GM12878 (cell line): ENCODE results near the gene RRM2. TPM values are rescaled to one million over a fixed set of nuclear protein-coding genes. Genes with fewer than 3 reads are reported as not detected.

Experiments used
- BACH1 ChIP-seq: fragments of 450-650 bp; IDR thresholded peaks from 2 replicates; pipeline ENCODE4 v1.6.1; 2017; ENCODE audit warnings: mild to moderate bottlenecking, borderline replicate concordance
- DPF2 ChIP-seq: fragments of 450-650 bp; IDR thresholded peaks from 2 replicates; pipeline ENCODE4 v1.6.1; 2017; ENCODE audit warnings: mild to moderate bottlenecking
- E4F1 ChIP-seq: fragments of 450-650 bp; IDR thresholded peaks from 2 replicates; pipeline ENCODE4 v1.6.1; 2018; ENCODE audit warnings: borderline replicate concordance, mild to moderate bottlenecking; ENCODE audit not compliant: partially characterized antibody
- ELK1 ChIP-seq: IDR thresholded peaks from 2 replicates; pipeline ENCODE4 v1.6.1; 2012; ENCODE audit warnings: low read depth, low read length, improper control_type of control experiment
- IRF5 ChIP-seq: fragments of 450-650 bp; IDR thresholded peaks from 2 replicates; pipeline ENCODE4 v1.6.1; 2017; ENCODE audit warnings: borderline replicate concordance
- NFXL1 ChIP-seq: fragments of 450-650 bp; IDR thresholded peaks from 2 replicates; pipeline ENCODE4 v1.6.1; 2017; ENCODE audit warnings: antibody characterized with exemption, mild to moderate bottlenecking, borderline replicate concordance
- NFYA ChIP-seq: IDR thresholded peaks from 2 replicates; pipeline ENCODE4 v1.6.1; 2011; ENCODE audit warnings: low read depth, mild to moderate bottlenecking, low read length, improper control_type of control experiment, borderline replicate concordance
- PKNOX1 ChIP-seq: fragments of 450-650 bp; IDR thresholded peaks from 2 replicates; pipeline ENCODE4 v1.6.1; 2016; ENCODE audit warnings: mild to moderate bottlenecking
- RCOR1 ChIP-seq: conservative IDR thresholded peaks from 2 replicates; pipeline ENCODE4 v1.6.1; 2012; ENCODE audit warnings: low read depth, low read length, improper control_type of control experiment
- REST ChIP-seq: IDR thresholded peaks from 2 replicates; pipeline ENCODE4 v1.6.1; 2012; ENCODE audit warnings: mild to moderate bottlenecking, low read depth, low read length
- SUPT20H ChIP-seq: IDR thresholded peaks from 2 replicates; pipeline ENCODE4 v1.6.1; 2011; ENCODE audit warnings: low read depth, mild to moderate bottlenecking, low read length, moderate library complexity, borderline replicate concordance; ENCODE audit not compliant: control insufficient read depth
- ZBTB4 ChIP-seq: fragments of 450-650 bp; formaldehyde crosslinking; IDR thresholded peaks from 2 replicates; pipeline ENCODE4 v1.4.0; 2022; ENCODE audit warnings: mild to moderate bottlenecking, moderate library complexity
- ZNF207 ChIP-seq: fragments of 450-650 bp; IDR thresholded peaks from 2 replicates; pipeline ENCODE4 v1.6.1; 2014; ENCODE audit warnings: antibody characterized with exemption, mild to moderate bottlenecking, borderline replicate concordance
- ZNF217 ChIP-seq: fragments of 450-650 bp; IDR thresholded peaks from 2 replicates; pipeline ENCODE4 v1.6.1; 2017; ENCODE audit warnings: antibody characterized with exemption, mild to moderate bottlenecking
- ZNF24 ChIP-seq: fragments of 450-650 bp; IDR thresholded peaks from 2 replicates; pipeline ENCODE4 v1.6.1; 2017; ENCODE audit warnings: antibody characterized with exemption, mild to moderate bottlenecking
- polyA plus RNA-seq, 11 experiments: library from polyadenylated mRNA; depleted of rRNA in 4 of 11; unstranded in 6 of 11; stranded (reverse) in 5 of 11; fragments of >200 nt; fragmentation: Nextera tagmentation in 4 of 11; fragmentation: Illumina TruSeq in 1 of 11; extraction: Ambion mirVana in 4 of 11; extraction: Trizol in 1 of 11; gene quantifications; 1 replicate in 1 of 11; 2 replicates in 10 of 11; pipeline versions ENCODE4 v1.2.1 to v1.2.3, GENCODE V29; 2011 to 2016; ENCODE audit warnings: inconsistent platforms in 2 of 11, missing spikeins in 2 of 11, low read depth in 1 of 11
- total RNA-seq, 4 experiments: library from RNA; depleted of rRNA in 3 of 4; stranded (reverse); fragments of >200 nt in 3 of 4; fragmentation: Illumina TruSeq in 1 of 4; extraction: Trizol in 1 of 4; gene quantifications; 2 replicates each; pipeline versions ENCODE4 v1.2.1 to v1.2.3, GENCODE V29; 2013 to 2021

Gene RRM2
- total and polyA plus RNA-seq, 10 of the 15 experiments (the other 5 are each of a cell fraction or from before 2014, with no cell fraction given) = 54.4 to 771 (median 159) TPM

- TF ChIP-seq ZBTB4 (no peak), NFYA (no peak), ZNF207 (no peak), BACH1 (peak; percentile 54; the same call in 1 of the 2 replicates), IRF5 (no peak), NFXL1 (no peak), ELK1 (no peak), RCOR1 (no peak), SUPT20H (no peak), ZNF217 (no peak), E4F1 (no peak), PKNOX1 (no peak), DPF2 (peak; percentile 70; the same call in 1 of the 2 replicates), REST (no peak), ZNF24 (no peak)
Observed at GRCh38 chr2:10080536-10081304, 41.8 kb upstream of the RRM2 start (continued).
